B cell (primary cell): ENCODE data around the gene DOCK7.

Source experiments
- CTCF ChIP-seq: fragments of 200-600 bp; IDR thresholded peaks from one replicate; pipeline ENCODE4 v1.8.0; 2022; ENCODE audit warnings: antibody characterized with exemption, mild to moderate bottlenecking
- EZH2 ChIP-seq: IDR thresholded peaks from 2 replicates; pipeline ENCODE4 v1.6.1; 2012; ENCODE audit warnings: borderline replicate concordance, low read depth, mild to moderate bottlenecking, moderate library complexity, low read length; ENCODE audit not compliant: insufficient read depth, poor library complexity, severe bottlenecking

DNA sequence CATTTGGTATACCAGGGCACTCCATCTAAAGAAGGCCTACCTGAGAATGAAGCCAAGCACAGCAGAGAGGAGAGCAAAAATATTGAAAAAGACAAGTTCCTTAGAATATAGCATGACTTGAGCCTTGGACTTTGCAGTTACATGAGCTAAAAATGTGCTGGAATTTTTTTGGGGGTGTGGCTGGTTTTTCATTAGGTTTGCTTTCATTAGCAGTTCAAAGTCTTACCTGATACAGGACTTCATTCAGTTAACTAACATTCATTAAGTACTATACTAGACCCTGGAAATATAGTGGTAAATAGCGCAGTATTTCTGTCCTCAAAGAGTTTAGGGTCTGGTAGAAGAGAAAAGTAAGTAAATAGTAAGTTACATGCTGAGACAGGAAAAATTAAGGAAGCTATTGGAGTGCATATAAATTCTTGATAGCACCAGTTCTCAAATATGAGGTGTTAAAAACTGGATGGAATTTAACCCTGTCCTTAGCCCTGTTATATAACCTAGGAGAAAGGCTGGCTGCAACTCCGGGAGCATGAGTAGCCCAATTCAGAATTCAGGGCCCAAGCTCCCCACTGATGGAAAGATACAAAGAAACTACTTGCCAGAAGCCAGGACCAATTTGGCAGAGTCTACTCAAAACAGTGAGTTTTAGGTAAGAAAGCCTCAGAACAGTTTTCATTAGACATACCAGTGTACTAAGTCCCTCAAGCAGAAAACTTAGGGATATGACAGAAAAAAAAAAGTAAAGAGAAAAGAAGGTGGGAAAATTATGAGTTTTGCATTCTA lies 3.1 kb upstream of the DOCK7 start:
- TF ChIP-seq CTCF (no peak), EZH2 (no peak)
